Cerebellar cortex (tissue), 1 donor: ENCODE measurements around the gene ARL6IP4.

Source experiments
- DNase-seq: peaks from one replicate; pipeline ENCODE4 v3.0.0-alpha.2; 2015; ENCODE audit warnings: low spot score

ARL6IP4 gene

GRCh38 chr12:122958198-122958888 lies 22.1 kb upstream of the ARL6IP4 start:
- no peak for DNase-seq

DNA sequence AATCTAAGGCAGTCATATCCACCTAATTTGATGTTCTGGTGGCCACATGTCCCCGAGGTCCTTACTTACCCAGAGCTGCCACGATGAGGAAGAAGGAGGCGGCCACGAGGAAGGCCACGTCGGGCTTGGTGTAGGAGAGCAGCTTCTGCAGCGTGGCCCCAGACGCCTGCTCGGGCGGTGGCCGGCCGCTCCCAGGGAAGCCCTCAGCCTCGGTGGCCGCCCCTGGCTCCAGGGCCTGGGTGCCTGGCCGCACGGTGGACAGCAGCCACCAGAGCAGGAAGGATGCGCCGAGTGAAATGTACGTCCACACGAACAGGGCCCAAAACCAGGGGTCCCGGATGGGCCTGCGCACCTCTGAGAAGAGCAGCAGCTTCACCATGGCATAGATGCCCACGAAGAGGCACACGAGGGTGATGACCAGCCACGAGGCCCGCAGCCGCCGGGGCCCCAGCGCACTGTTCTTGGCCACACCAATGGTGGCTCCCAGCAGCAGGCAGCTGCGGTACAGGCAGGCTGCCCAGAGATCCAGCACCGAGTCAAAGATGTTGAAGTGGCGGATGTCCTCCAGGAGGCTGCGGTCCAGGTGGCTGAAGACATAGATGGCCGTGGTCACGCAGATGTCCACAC lies 20.8 kb upstream of the ARL6IP4 start:
- DNase-seq = no peak

DNA sequence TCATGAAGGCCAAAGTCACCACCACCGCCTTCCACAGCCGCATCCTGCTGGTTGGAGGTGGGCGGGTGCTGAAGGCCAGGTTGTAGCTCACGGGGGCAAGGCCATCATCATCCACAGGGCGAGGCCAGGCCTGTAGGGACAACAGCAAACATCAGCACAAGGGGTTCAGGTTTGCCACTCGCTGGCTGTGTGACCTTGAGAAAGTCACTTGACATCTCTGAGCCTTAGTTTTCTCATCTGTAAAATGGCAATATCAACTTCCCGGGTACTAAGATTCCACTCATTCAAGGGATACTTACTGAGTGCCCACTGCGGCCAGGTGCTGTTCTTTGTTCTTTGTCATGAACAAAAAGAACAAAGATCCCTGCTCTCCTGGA lies 20.3 kb upstream of the ARL6IP4 start:
- DNase-seq = no peak

- DNase-seq = no peak
Measured at GRCh38 chr12:122961531-122962329, 18.8 kb upstream of the ARL6IP4 start.

DNA sequence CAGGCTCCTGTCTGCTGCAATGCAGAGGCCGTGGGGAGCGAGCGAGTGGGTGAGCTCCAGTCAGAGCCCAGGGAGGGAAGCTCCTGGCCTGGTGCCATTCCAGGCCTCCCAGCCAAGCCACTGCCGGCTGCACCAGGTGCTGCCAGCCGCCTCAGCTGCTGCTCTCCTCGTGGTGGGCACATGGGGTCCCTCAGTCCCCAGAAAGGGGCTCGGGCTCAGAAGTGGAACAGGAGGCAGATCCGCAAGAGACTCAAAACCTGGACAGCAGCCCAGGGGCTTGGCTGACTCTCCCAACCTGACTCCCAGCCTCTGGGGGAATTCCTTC lies 16.6 kb upstream of the ARL6IP4 start:
- DNase-seq = no peak

- no peak for DNase-seq
Measured at GRCh38 chr12:122964439-122965257, 15.8 kb upstream of the ARL6IP4 start.

DNA sequence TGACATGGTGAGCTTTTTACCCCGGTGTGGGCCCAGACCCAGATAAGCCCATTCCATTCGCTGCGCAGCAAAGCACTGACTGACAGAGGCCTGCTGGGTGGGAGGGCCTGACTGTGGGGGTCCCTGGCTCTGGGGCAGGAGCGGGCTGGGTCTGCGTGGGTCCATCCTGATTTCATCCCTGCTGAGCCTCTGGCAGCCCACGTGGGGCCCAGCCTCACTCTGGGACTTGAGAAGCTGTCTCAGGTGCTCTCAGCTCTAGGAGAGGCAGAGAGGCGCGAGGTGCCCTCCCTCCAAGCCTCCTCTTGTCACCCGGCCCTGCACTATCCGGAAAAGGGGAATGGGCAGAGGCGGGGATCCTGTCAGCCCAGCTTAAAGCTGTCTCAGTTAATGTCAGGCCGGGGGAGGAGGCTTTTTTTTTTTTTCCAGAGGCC lies 15.1 kb upstream of the ARL6IP4 start:
- DNase-seq = no peak

DNA sequence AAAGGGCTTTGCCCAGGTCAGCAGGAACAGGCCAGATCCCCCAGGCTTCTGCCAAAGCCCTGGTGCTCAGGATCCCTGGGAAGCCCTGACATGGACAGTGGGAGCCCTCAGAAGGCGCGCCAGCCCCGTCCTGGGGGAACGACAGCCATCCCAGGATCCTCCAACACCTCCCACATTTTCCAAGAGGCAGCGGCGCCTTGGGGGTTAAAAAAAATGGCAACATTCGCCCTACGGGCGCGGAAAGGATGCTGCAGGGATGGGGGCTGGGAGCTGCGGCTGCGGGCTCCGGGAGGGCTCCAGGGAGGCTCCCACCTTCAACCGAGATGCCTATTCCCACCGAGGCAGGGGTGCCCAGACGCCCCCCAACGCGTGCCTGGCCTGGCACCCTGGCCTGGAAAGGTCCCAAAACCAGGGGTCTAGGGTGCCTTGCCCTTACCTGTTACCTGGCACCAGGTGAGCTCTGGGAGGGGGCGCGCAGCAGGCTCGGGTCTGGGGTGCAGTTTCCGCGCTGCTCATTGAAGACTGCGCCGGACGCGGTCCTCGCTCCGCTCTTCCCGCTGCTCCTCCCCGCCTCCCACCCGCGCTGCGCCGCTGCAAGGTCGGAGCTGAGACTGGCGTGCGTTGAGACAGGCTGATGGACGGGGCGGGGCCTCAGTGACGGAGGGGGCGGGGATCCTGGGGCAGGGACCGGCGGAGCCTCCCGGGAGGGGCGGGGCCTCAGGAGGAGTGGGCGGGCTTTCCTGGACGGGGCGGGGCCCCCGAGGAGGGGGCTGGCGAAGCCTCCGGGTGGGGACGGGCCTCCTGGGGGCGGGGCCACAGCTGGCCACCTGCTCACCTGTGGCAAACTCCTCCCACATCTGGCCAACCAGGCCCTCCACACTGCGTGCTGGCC lies 14.4 kb upstream of the ARL6IP4 start, which contains the start of gene ABCB9:
ABCB9 (minus strand) TSS at position 613 of the 892 bp plus-strand sequence. CDS start 6,228 bp downstream, outside the sequence.
- peak; percentile 93 for DNase-seq

DNA sequence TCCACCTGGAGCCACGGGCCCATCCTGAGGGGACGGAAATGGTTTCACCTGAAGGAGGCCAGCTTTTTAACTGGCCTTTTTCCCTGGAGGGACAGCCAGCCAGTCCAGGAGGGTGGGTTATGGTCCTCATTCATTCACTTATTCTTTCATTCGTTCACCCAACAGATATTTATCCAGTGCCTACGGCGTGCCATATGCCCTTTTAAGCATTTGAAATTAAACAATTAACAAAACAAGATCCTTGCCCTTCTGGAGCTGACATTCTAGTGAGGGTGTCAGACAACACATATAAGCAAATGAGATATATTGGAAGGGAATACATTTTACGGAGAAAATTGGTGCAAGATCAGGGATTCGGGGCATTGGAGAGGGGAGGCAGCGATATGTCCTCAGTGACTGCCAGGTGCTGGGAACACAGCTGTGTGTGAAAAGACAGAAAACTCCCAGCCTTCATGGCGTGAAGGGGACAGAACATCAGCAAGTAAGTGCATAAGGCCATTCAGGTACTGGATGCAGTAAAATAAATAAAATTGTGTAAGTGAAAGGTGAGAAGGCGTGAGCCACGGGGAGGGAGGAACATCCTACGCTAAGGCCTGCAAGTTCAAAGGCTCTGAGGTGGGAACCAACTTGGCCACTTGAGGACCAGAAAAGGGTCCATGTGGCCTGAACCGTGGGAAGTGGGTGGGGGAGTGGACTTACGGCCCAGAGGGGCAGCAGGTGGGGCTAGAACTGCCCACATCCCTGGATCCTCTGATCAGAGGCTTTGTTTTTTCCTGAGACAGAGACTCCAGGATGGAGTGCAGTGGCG lies 13.5 kb upstream of the ARL6IP4 start:
- no peak for DNase-seq

GRCh38 chr12:122968104-122968503 lies 12.4 kb upstream of the ARL6IP4 start:
- DNase-seq = no peak

DNA sequence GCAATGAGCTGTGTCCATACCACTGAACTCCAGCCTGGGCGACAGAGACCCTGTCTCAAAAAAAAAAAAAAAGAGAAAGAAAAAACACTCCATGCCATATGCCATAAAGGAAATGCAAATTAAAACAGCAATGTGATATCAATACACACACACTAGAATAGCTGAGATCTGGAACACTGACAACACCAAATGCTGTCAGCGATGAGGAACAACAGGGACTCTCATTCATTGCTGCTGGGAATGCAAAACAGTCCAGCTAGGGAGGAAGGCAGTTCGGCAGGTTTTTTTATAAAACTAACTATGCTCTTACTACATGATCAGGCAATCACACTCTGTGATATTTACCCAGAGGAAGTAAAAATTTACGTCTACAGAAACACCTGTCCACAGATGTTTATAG lies 10.8 kb upstream of the ARL6IP4 start:
- DNase-seq = no peak

DNA sequence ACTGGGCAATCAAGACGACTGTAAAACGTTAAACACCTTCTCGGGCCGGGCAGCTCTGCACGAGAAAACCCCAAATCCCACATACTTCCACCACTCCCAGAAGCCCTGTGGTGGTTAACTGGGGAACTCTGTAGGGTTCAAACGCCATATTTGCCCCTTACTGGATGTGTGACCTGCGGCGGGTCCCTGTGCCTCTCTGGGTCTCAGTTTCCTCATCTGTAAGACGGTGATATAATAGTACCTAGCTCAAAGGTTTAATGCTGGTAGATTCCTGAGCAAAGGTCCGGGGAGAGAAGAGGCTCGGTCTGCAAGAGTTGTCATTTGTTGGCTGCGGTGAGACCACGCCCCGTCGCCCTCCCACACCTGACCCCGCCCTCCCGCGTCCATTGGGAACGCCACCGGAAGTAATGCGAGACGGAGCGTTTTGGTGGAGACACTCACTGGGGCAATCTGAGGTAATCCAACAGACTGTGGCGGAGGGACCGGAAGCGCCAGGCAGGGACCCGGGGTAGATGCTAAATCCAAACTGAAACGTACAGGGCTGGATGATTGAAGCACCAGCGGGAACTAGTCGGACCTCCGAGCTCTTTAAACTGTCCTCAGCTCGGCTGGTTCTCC lies 6.1 kb upstream of the ARL6IP4 start:
- DNase-seq = peak; percentile 99

- peak; percentile 90 for DNase-seq
Measured at GRCh38 chr12:122974892-122975789, 5.3 kb upstream of the ARL6IP4 start, which contains the start of gene OGFOD2. Gene OGFOD2 (plus strand): TSS chr12:122975244. CDS start chr12:122975252, 8 bp downstream.

- no peak for DNase-seq
Measured at GRCh38 chr12:122975790-122976647, 4.5 kb upstream of the ARL6IP4 start.

GRCh38 chr12:122976648-122976975 lies 3.9 kb upstream of the ARL6IP4 start:
- no peak for DNase-seq

GRCh38 chr12:122977153-122977552 lies 3.3 kb upstream of the ARL6IP4 start:
- no peak for DNase-seq

- no peak for DNase-seq
Measured at GRCh38 chr12:122977655-122978392, 2.7 kb upstream of the ARL6IP4 start.
